Retinal pigment epithelial cell (primary cell): ENCODE measurements around the gene GLB1L2.
"Not testable (repeated sequence)": the region's sequence is repeated elsewhere in the genome, so short reads cannot be mapped to it uniquely, and the experiment has no call there.

Source experiments
- DNase-seq: peaks from one replicate; pipeline ENCODE4 v3.0.0-alpha.2; 2010; ENCODE audit warnings: low read depth
- H3K4me3 ChIP-seq: 2 replicates; pipeline ENCODE4 v1.5.1; 2011; ENCODE audit warnings: mild to moderate bottlenecking, low read length, control low read depth, moderate library complexity
- CTCF ChIP-seq: conservative IDR thresholded peaks from 2 replicates; pipeline ENCODE4 v1.5.1; 2011; ENCODE audit warnings: low read depth, low read length, control low read depth, inconsistent platforms

The GLB1L2 gene

GRCh38 chr11:134342572-134343340, 11.0 kb downstream of the GLB1L2 start:
- no peak for DNase-seq
- no peak overlapping the region for H3K4me3 ChIP-seq
- TF ChIP-seq CTCF: no peak

- TF ChIP-seq CTCF: no peak
- DNase-seq: no peak
Measured at GRCh38 chr11:134343646-134344045, 11.9 kb downstream of the GLB1L2 start.

DNA sequence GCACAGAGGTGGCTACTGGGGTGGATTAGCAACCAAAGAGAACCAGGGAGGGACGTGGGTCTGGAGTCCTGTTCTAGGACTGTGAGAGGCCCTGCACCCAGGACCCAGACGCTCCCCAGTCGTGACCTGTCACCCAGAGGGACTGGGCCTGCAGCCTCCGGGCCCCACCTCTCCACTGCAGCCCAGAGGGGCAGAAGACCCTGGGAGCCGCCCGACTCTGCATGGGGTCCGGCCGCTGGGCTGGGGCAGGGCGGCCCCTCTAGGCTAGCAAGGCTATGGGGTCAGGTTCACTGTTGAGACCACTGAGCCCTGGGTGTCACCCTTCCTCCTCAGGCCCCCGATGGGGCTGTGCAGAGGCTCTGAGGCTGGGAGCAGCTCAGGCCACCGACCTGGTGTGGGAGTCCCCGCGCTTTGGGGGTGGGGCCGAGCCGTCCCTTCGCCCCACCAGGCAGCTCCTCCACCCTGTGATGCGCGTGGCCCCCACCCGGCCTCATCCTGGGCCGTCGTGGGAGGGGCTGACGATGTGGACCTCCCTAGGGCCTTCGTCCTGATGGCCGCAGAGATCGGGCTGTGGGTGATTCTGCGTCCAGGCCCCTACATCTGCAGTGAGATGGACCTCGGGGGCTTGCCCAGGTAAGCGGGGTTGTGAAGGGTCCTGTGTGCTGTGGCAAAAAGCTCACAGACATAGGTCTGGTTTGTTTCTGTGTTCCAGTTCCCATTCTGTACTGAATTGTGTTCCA, 12.9 kb downstream of the GLB1L2 start:
- not testable (repeated sequence) for H3K4me3 ChIP-seq, DNase-seq

More at GRCh38 chr11:134343646-134344045, 11.9 kb downstream of the GLB1L2 start:
- H3K4me3 ChIP-seq: no peak overlapping the region

DNA sequence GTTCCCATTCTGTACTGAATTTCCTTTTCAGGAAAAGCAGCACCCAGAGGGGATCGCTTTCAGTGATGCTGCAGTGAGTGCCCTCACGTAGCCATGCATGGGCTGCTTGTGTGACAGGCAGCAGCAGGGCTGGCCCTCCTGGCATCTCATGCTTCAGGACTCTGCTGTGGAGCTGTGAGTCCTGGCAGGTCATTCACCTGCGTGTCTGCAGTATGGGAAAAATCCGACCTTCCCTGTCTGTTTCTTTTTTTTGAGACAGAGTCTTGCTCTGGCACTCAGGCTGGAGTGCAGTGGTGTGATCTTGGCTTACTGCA, 13.4 kb downstream of the GLB1L2 start:
- no peak for TF ChIP-seq CTCF
- no peak for DNase-seq
- H3K4me3 ChIP-seq: no peak overlapping the region

GRCh38 chr11:134346101-134346975, 14.6 kb downstream of the GLB1L2 start:
- no peak for TF ChIP-seq CTCF
- no peak for DNase-seq
- no peak overlapping the region for H3K4me3 ChIP-seq

- DNase-seq: no peak
- no peak for TF ChIP-seq CTCF
- H3K4me3 ChIP-seq: no peak overlapping the region
Measured at GRCh38 chr11:134346976-134347350, 15.2 kb downstream of the GLB1L2 start.

DNA sequence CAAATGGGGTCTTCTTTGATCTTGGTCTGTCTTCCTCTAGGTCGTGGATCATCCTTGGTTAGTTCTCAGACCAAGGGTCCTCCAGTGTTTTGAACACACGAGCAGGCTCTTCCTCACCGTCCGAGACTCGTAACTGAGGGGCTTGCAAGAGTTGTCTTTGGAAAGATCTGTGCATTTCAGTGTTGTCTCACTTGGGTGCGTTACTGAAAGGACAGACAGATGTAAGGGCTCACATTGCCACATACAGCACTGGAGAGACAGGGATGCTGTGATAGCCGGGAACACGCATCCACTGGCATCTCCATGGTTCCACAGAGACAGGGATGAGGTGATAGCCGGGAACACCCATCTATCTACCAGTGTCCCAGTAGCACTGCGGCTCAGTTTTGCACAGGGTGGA, 15.7 kb downstream of the GLB1L2 start:
- no peak for TF ChIP-seq CTCF
- no peak for DNase-seq
- H3K4me3 ChIP-seq: no peak overlapping the region
